OCI-M2 (cell line): Measurements from ENCODE around the gene TNIK.
"Not testable (repeated sequence)": the region's sequence is repeated elsewhere in the genome, so short reads cannot be mapped to it uniquely, and the experiment has no call there.

Experiments
- DNase-seq: peaks from one replicate; lab custom pipeline; 2025; ENCODE audit not compliant: unreplicated experiment; lab: John Stamatoyannopoulos, UW

TNIK gene

GRCh38 chr3:171149526-171150116 is 310.6 kb downstream of the TNIK start:
- DNase-seq = no peak

GRCh38 chr3:171145798-171146197 is 314.4 kb downstream of the TNIK start:
- no peak for DNase-seq

GRCh38 chr3:171142985-171143384 is 317.2 kb downstream of the TNIK start:
- no peak for DNase-seq

- DNase-seq = no peak
These were observed 320.0 kb downstream of the TNIK start for GRCh38 chr3:171140246-171140645.

- DNase-seq = no peak
These were observed 322.2 kb downstream of the TNIK start for GRCh38 chr3:171138027-171138426.

GRCh38 chr3:171135549-171135948 is 324.7 kb downstream of the TNIK start:
- no peak for DNase-seq

- DNase-seq = no peak
These were observed 326.2 kb downstream of the TNIK start for GRCh38 chr3:171133796-171134569.

- DNase-seq = no peak
These were observed 326.9 kb downstream of the TNIK start for GRCh38 chr3:171133337-171133736.

- no peak for DNase-seq
These were observed 327.3 kb downstream of the TNIK start for GRCh38 chr3:171132873-171133272.

GRCh38 chr3:171129827-171130226 is 330.4 kb downstream of the TNIK start:
- no peak for DNase-seq

GRCh38 chr3:171127611-171128010 is 332.6 kb downstream of the TNIK start:
- no peak for DNase-seq

GRCh38 chr3:171126478-171127209 is 333.6 kb downstream of the TNIK start:
- no peak for DNase-seq

- no peak for DNase-seq
These were observed 335.2 kb downstream of the TNIK start for GRCh38 chr3:171125010-171125409.

GRCh38 chr3:171123915-171124314 is 336.3 kb downstream of the TNIK start:
- no peak for DNase-seq

- DNase-seq = no peak
These were observed 337.3 kb downstream of the TNIK start for GRCh38 chr3:171122861-171123260.

GRCh38 chr3:171122240-171122639 is 338.0 kb downstream of the TNIK start:
- DNase-seq = no peak

- no peak for DNase-seq
These were observed 338.4 kb downstream of the TNIK start for GRCh38 chr3:171121801-171122200.

GRCh38 chr3:171119402-171119801 is 340.8 kb downstream of the TNIK start:
- DNase-seq = not testable (repeated sequence)

- not testable (repeated sequence) for DNase-seq
These were observed 341.2 kb downstream of the TNIK start for GRCh38 chr3:171118993-171119392.

- no peak for DNase-seq
These were observed 343.3 kb downstream of the TNIK start for GRCh38 chr3:171116824-171117395.

- no peak for DNase-seq
These were observed 343.8 kb downstream of the TNIK start for GRCh38 chr3:171116365-171116764.

- no peak for DNase-seq
These were observed 344.5 kb downstream of the TNIK start for GRCh38 chr3:171115667-171116066.
